ENCODE measurements around the gene MYBL2. TPM values are rescaled to one million over a fixed set of nuclear protein-coding genes. Genes with fewer than 3 reads are reported as not detected.

The MYBL2 gene
- polyA plus RNA-seq, 3 donors, result 0.08 to 0.10 TPM; not detected in 1

- Histone ChIP-seq H3K9ac (ENCODE audit: insufficient read depth, low read length, poor library complexity, severe bottlenecking) (no peak overlapping the region), H3K9me3 (replicated peaks in 1 of 2; ENCODE audit: control insufficient read depth in 1 of 2, insufficient read depth in 1 of 2, low read length in 2 of 2) (no peaks in the 10 kb centered on the region), H3K4me2 (replicated peaks; ENCODE audit: extremely low read depth, low read length, poor library complexity, severe bottlenecking) (no peak overlapping the region), H4K20me1 (ENCODE audit: insufficient read depth, low read length) (no peaks in the 10 kb centered on the region), H3K27me3 (ENCODE audit: control insufficient read depth in 2 of 2, insufficient read depth in 2 of 2, low read length in 2 of 2) (peaks cover 0 to 2% of the 10 kb centered on the region in 2 donors), H3K27ac (ENCODE audit: low read depth in 1 of 2, low read length in 2 of 2) (no peak overlapping the region), H3K36me3 (replicated peaks in 1 of 2; ENCODE audit: control insufficient read depth in 1 of 2, insufficient read depth in 2 of 2, low read length in 2 of 2) (no peaks in the 10 kb centered on the region), H3K79me2 (ENCODE audit: insufficient read depth, low read length) (no peaks in the 10 kb centered on the region), H3K4me3 (replicated peaks in 1 of 3; ENCODE audit: low read depth in 2 of 3, low read length in 3 of 3) (no peak overlapping the region), H2AFZ (ENCODE audit: insufficient read depth, low read depth, low read length, poor library complexity, severe bottlenecking) (no peak overlapping the region), H3K4me1 (ENCODE audit: control insufficient read depth in 1 of 2, insufficient read depth in 2 of 2, low read length in 2 of 2) (peaks cover 11 to 13% of the 10 kb centered on the region in 2 donors)
- Mint-ChIP-seq H3K9me3 (peaks cover 0 to 3% (median 0%) of the 10 kb centered on the region in 7 donors), H3K4me3 (no peak overlapping the region), H3K4me1 (peaks cover 16% of the 10 kb centered on the region), H3K27me3 (ENCODE audit: low read depth in 3 of 3) (peaks cover 13 to 17% (median 15%) of the 10 kb centered on the region in 3 donors), H3K36me3 (no peaks in the 10 kb centered on the region), H3K27ac (no peak overlapping the region)
- WGBS (ENCODE audit: insufficient coverage), result no CpG with 5 or more reads among the region's 6 CpGs
- TF ChIP-seq CTCF (IDR thresholded peaks at IDR 0.05), result no peak
- DNase-seq, result no peak
- intact Hi-C loops (cut with micrococcal nuclease), result no loop called here
These were observed 8.0 kb upstream of the MYBL2 start for GRCh38 chr20:43658723-43659419.

- Mint-ChIP-seq H3K9me3 (no peaks in the 10 kb centered on the region), H3K4me1 (peaks cover 10% of the 10 kb centered on the region), H3K27ac (no peak overlapping the region), H3K4me3 (no peak overlapping the region), H3K27me3 (ENCODE audit: low read depth in 3 of 3) (peaks cover 12 to 28% (median 26%) of the 10 kb centered on the region in 3 donors), H3K36me3 (no peaks in the 10 kb centered on the region)
- H3K79me2 ChIP-seq (ENCODE audit: insufficient read depth, low read length), result peaks cover 7% of the 10 kb centered on the region
- no peak for TF ChIP-seq CTCF (IDR thresholded peaks at IDR 0.05)
- WGBS (ENCODE audit: insufficient coverage), result 80% methylated on average over 1 of the region's 2 CpGs
- H3K27ac ChIP-seq (ENCODE audit: low read depth in 1 of 2, low read length in 2 of 2), result no peak overlapping the region
- no peaks in the 10 kb centered on the region for H3K9me3 ChIP-seq (replicated peaks in 1 of 2; ENCODE audit: control insufficient read depth in 1 of 2, insufficient read depth in 1 of 2, low read length in 2 of 2)
- H3K4me2 ChIP-seq (replicated peaks; ENCODE audit: extremely low read depth, low read length, poor library complexity, severe bottlenecking), result no peak overlapping the region
- no peaks in the 10 kb centered on the region for H3K36me3 ChIP-seq (replicated peaks in 1 of 2; ENCODE audit: control insufficient read depth in 1 of 2, insufficient read depth in 2 of 2, low read length in 2 of 2)
- peaks cover 0 to 19% of the 10 kb centered on the region in 2 donors for H3K27me3 ChIP-seq (ENCODE audit: control insufficient read depth in 2 of 2, insufficient read depth in 2 of 2, low read length in 2 of 2)
- no peak overlapping the region for H3K9ac ChIP-seq (ENCODE audit: insufficient read depth, low read length, poor library complexity, severe bottlenecking)
- no peak overlapping the region for H2AFZ ChIP-seq (ENCODE audit: insufficient read depth, low read depth, low read length, poor library complexity, severe bottlenecking)
- intact Hi-C loops (cut with micrococcal nuclease), result no loop called here
- H3K4me1 ChIP-seq (ENCODE audit: control insufficient read depth in 1 of 2, insufficient read depth in 2 of 2, low read length in 2 of 2), result peaks cover 14 to 18% of the 10 kb centered on the region in 2 donors
- no peaks in the 10 kb centered on the region for H4K20me1 ChIP-seq (ENCODE audit: insufficient read depth, low read length)
- no peak for DNase-seq
- no peak overlapping the region for H3K4me3 ChIP-seq (replicated peaks in 1 of 3; ENCODE audit: low read depth in 2 of 3, low read length in 3 of 3)
These were observed 3.8 kb upstream of the MYBL2 start for GRCh38 chr20:43662943-43663655.

Data from CD14-positive monocyte (primary cell).